Measurements from ENCODE around the gene DCST1. TPM values are rescaled to one million over a fixed set of nuclear protein-coding genes. Genes with fewer than 3 reads are reported as not detected.

DCST1 gene
- total and polyA plus RNA-seq, 2 donors (not counting 3 experiments of a cell fraction or from before 2014, with no cell fraction given), result not detected

GRCh38 chr1:154999571-155000410 is 33.8 kb upstream of the DCST1 start:
- peaks cover 8% of the 10 kb centered on the region for H3K79me2 ChIP-seq (ENCODE audit: control insufficient read depth, insufficient read depth, low read length)
- no TSS peak for BruUV-seq (replicated peaks)
- H3K9ac ChIP-seq (replicated peaks; ENCODE audit: extremely low read depth, insufficient read depth, low read length), result no peak overlapping the region
- TF ChIP-seq, protein P1, sequence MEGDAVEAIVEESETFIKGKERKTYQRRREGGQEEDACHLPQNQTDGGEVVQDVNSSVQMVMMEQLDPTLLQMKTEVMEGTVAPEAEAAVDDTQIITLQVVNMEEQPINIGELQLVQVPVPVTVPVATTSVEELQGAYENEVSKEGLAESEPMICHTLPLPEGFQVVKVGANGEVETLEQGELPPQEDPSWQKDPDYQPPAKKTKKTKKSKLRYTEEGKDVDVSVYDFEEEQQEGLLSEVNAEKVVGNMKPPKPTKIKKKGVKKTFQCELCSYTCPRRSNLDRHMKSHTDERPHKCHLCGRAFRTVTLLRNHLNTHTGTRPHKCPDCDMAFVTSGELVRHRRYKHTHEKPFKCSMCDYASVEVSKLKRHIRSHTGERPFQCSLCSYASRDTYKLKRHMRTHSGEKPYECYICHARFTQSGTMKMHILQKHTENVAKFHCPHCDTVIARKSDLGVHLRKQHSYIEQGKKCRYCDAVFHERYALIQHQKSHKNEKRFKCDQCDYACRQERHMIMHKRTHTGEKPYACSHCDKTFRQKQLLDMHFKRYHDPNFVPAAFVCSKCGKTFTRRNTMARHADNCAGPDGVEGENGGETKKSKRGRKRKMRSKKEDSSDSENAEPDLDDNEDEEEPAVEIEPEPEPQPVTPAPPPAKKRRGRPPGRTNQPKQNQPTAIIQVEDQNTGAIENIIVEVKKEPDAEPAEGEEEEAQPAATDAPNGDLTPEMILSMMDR (IDR thresholded peaks at IDR 0.05; ENCODE audit: extremely low read depth in 1 of 2, insufficient read depth in 1 of 2, low read depth in 1 of 2, low read length in 2 of 2), result no peak
- TF ChIP-seq EZH2 (IDR thresholded peaks at IDR 0.05; ENCODE audit: borderline replicate concordance, low read depth, low read length, severe bottlenecking) (no peak), MAX (IDR thresholded peaks at IDR 0.05; ENCODE audit: insufficient read depth, insufficient read length) (no peak), FOS (IDR thresholded peaks at IDR 0.05; ENCODE audit: borderline replicate concordance, insufficient read depth, low read length) (no peak), JUN (IDR thresholded peaks at IDR 0.05; ENCODE audit: borderline replicate concordance, insufficient read depth, insufficient read length, low read depth) (no peak), POLR2A (IDR thresholded peaks at IDR 0.05; ENCODE audit: low read depth, low read length) (no peak), POLR2AphosphoS5 (IDR thresholded peaks at IDR 0.05; ENCODE audit: insufficient read depth, low read depth, low read length) (no peak), MYC (IDR thresholded peaks at IDR 0.05; ENCODE audit: low read depth, low read length) (no peak), GATA2 (IDR thresholded peaks at IDR 0.05; ENCODE audit: insufficient read depth, insufficient read length, low read depth, low read length) (no peak)
- no peaks in the 10 kb centered on the region for H4K20me1 ChIP-seq (replicated peaks; ENCODE audit: control insufficient read depth, extremely low read depth, insufficient read depth, low read length)
- no peaks in the 10 kb centered on the region for H3K27me3 ChIP-seq (ENCODE audit: control insufficient read depth in 2 of 2, insufficient read depth in 2 of 2, low read length in 2 of 2)
- ChIA-PET POLR2A (interaction anchor here (0.9 to 1.4 kb wide), 3 partner anchors 38 to 62 kb away, joined by 3 read pairs; partner anchors contain the start of genes PBXIP1 and PYGO2), CTCF (interaction anchor here (0.8 to 6.5 kb wide), 22 partner anchors 10 to 440 kb away, joined by 3 to 87 read pairs (median 5); partner anchors contain the start of genes ADAM15, CKS1B, PBXIP1 and PMVK)
- H3K9me1 ChIP-seq (replicated peaks; ENCODE audit: control insufficient read depth, extremely low read depth, insufficient read depth, low read length), result no peaks in the 10 kb centered on the region
- no peak overlapping the region for H3K27ac ChIP-seq (ENCODE audit: insufficient read depth, low read depth, low read length)
- peak overlapping the region; percentile 38 for H3K4me2 ChIP-seq (ENCODE audit: insufficient read depth, low read length)
- DNase-seq (ENCODE audit: low read depth, low spot score) (peak; percentile 31), FAIRE-seq (no peak)
- H3K36me3 ChIP-seq (ENCODE audit: control insufficient read depth in 2 of 2, extremely low read depth in 1 of 2, insufficient read depth in 2 of 2, low read length in 2 of 2), result no peaks in the 10 kb centered on the region
- no peaks in the 10 kb centered on the region for H3K9me3 ChIP-seq (replicated peaks; ENCODE audit: control insufficient read depth, insufficient read depth, low read length)
- dilution Hi-C loops (cut with MboI; ENCODE audit: extremely low pct_ligation_motif_present, low sequenced_read_pairs), result no loop called here
- peak overlapping the region; percentile 53 for H2AFZ ChIP-seq (ENCODE audit: low read depth, low read length)
- H3K4me1 ChIP-seq (ENCODE audit: control insufficient read depth, extremely low read depth, insufficient read depth, low read length), result peaks cover 20% of the 10 kb centered on the region
- intact Hi-C loops (cut with micrococcal nuclease), result loop anchor here (1.0 to 5.0 kb wide), 3 partner anchors 38 to 442 kb away; partner anchors contain the start of genes PYGO2 and UBE2Q1
- H3K4me3 ChIP-seq (replicated peaks in 1 of 3; ENCODE audit: insufficient read depth in 1 of 3, low read depth in 1 of 3, low read length in 3 of 3), result peak overlapping the region in 1 of 3 experiments; percentile 94
